ENCODE measurements around the gene ZBTB1.
"Not testable (repeated sequence)": the region's sequence is repeated elsewhere in the genome, so short reads cannot be mapped to it uniquely, and the experiment has no call there.

ZBTB1 gene

GRCh38 chr14:64563696-64564095 is 59.1 kb downstream of the ZBTB1 start:
- DNase-seq (ENCODE audit: low read depth in 1 of 2, low spot score in 1 of 2): no peak

GRCh38 chr14:64566651-64567122 is 62.1 kb downstream of the ZBTB1 start:
- no peak for DNase-seq (ENCODE audit: low read depth in 1 of 2, low spot score in 1 of 2)

GRCh38 chr14:64569138-64569631 is 64.6 kb downstream of the ZBTB1 start:
- no peak for DNase-seq (ENCODE audit: low read depth in 1 of 2, low spot score in 1 of 2)

GRCh38 chr14:64569646-64570045 is 65.1 kb downstream of the ZBTB1 start:
- DNase-seq (ENCODE audit: low read depth in 1 of 2, low spot score in 1 of 2): not testable (repeated sequence)

- no peak for DNase-seq (ENCODE audit: low read depth in 1 of 2, low spot score in 1 of 2)
Observed at GRCh38 chr14:64572386-64573104, 68.0 kb downstream of the ZBTB1 start.

- no peak for DNase-seq (ENCODE audit: low read depth in 1 of 2, low spot score in 1 of 2)
Observed at GRCh38 chr14:64573109-64573508, 68.5 kb downstream of the ZBTB1 start.
